NB4 (cell line): Measurements from ENCODE around the gene DNAAF5.

Source experiments
- MYC ChIP-seq: IDR thresholded peaks from 2 replicates; pipeline ENCODE4 v1.6.1; 2011; ENCODE audit warnings: low read depth, low read length
- POLR2A ChIP-seq: IDR thresholded peaks from 2 replicates; pipeline ENCODE4 v1.6.1; 2011; ENCODE audit warnings: mild to moderate bottlenecking; ENCODE audit not compliant: insufficient read length; ENCODE audit errors: extremely low read depth
- TF ChIP-seq, protein P1 (sequence below): IDR thresholded peaks from one replicate; pipeline ENCODE4 v1.5.1; 2012; ENCODE audit warnings: low read depth, low read length

DNA sequence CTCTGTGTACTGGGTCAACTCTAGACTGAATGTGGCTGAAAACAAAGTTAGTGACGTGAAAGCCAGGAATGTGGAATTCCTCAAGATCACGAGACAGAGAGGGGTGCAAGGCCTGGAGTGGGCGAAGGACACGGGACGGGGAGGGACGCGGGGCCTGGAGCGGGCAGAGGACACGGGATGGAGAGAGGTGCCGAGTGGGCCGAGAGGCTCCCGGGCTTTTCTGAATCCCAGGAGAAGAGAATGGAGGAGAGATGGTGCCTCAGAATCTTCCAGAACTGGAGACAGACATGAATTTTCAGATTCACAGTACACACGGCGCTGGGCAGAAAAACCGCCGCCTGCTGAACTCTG, 51.2 kb downstream of the DNAAF5 start:
- TF ChIP-seq, protein P1, sequence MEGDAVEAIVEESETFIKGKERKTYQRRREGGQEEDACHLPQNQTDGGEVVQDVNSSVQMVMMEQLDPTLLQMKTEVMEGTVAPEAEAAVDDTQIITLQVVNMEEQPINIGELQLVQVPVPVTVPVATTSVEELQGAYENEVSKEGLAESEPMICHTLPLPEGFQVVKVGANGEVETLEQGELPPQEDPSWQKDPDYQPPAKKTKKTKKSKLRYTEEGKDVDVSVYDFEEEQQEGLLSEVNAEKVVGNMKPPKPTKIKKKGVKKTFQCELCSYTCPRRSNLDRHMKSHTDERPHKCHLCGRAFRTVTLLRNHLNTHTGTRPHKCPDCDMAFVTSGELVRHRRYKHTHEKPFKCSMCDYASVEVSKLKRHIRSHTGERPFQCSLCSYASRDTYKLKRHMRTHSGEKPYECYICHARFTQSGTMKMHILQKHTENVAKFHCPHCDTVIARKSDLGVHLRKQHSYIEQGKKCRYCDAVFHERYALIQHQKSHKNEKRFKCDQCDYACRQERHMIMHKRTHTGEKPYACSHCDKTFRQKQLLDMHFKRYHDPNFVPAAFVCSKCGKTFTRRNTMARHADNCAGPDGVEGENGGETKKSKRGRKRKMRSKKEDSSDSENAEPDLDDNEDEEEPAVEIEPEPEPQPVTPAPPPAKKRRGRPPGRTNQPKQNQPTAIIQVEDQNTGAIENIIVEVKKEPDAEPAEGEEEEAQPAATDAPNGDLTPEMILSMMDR = no peak
- TF ChIP-seq POLR2A (no peak), MYC (no peak)
